Tongue (tissue), 2 donors: ENCODE data around the gene STX8. TPM values are rescaled to one million over a fixed set of nuclear protein-coding genes. Genes with fewer than 3 reads are reported as not detected.
A peak's percentile ranks its signal among the peaks of the same experiment; 100 is the strongest.

Source experiments
- DNase-seq: peaks from one replicate; pipeline ENCODE4 v3.0.0-alpha.2; 2015
- total RNA-seq: library from RNA; depleted of rRNA; stranded (reverse); fragments of >200 nt; gene quantifications from one replicate; pipeline ENCODE4 v1.2.3, GENCODE V29; 2014

Gene STX8
- total RNA-seq, 1 donor from 2014 or later = 75.2 TPM

DNA sequence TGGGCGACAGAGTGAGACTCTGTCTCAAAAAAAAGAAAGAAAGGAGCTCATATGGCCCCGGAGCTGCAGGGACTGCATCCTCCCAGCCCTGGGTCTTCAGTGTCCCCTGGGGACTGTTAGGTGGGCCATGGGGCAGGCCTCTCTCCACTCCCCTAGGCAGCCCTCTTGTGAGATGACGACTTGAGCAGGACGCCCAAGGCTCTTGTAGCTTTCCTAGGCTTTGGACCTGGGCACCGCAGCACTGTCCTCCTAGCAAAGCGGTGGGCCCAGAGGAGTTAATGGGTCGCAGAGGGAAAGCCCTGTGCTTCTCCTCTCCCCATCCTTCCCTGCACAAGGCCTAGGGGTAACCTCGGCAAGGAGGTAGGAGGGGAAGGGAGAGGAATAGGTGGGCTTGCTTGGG is 352.1 kb downstream of the STX8 start:
- no peak for DNase-seq

DNA sequence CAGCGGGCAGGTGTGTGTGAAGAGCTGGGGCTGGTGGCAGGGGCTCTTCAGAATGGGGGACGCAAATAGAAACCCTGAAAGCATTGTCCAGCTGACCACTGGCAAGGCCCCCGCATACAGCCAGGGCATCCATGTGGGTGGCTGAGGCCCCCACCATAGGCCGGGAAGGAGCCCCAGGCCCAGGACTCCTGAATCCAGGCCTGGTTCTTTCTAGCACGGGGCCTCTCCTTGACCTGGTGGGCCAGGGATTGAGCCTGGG is 353.8 kb downstream of the STX8 start:
- DNase-seq = no peak

GRCh38 chr17:9221147-9221921 is 354.3 kb downstream of the STX8 start:
- DNase-seq = no peak

DNA sequence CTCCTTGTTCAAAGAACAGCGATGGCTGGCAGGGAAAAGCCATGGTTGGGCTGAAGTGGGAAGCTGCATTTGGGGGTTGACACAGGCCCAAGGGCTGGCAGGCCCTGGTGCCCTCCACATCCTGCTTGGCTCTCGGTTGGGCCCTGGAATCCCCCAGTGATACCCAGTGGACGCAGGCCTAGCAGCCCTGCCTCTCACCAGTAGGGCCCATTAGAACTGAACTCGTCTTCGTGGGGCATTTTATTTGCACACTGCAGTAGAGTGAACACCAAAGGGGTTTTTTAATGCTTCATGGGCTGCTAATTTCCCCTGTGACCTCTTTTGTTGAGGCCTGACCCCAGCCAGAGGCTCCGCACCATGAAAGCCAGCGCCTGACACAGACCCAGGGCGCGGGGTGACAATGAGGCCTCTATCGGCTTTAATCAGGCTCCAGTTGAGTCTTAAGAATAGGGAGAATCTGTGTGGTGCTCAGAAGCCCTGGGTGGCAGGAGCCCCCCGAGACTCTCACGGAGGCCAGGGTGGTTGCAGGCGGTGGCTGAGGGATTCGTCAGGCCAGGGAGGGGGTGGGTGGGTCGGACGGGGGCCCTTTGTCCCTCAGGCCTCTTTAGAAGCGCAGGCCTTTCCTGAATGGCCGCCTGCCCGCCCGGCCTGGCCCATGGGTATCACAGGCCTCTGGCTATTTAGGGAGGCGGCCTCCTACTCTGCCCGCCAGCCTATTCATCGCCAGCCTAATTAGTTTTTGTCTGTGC is 355.0 kb downstream of the STX8 start:
- no peak for DNase-seq

DNA sequence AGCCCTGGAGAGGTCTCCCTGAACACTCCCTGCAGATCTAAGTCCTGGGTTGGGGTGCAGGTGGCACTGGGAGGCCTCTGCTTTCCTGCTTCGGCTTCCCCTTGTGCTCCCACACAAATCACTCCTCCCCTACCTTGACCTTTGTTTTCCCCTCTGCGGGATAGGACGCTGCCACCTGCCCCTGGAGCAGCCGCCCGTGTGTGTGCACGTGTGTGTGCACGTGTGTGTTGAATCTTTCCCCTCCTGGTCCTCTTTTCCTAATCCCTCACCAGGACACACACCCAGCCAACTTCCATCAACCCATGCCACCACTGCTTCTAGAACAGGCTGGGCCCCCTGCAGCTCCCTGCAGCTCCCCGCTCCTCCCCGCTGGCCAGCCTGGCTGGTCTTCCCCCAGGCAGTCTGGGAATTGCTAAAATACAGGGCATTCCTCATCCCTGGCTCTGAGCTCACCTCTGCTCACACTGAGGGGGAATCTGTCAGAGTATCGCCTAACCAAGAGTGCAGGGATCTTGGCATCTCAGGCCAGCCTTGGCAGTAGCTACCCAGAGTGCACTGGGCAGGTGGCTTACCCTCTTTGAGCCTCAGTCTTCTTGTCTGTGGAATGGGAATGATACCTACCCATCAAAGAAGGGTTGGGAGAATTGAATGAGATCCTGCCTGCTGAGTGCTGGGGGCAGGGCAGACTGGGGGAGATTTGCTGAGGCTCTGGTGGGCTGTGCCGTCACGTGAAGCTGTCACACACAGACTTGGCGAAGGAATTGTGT is 355.8 kb downstream of the STX8 start:
- DNase-seq = no peak

- DNase-seq = no peak
Observed at GRCh38 chr17:9218911-9219310, 356.7 kb downstream of the STX8 start.

DNA sequence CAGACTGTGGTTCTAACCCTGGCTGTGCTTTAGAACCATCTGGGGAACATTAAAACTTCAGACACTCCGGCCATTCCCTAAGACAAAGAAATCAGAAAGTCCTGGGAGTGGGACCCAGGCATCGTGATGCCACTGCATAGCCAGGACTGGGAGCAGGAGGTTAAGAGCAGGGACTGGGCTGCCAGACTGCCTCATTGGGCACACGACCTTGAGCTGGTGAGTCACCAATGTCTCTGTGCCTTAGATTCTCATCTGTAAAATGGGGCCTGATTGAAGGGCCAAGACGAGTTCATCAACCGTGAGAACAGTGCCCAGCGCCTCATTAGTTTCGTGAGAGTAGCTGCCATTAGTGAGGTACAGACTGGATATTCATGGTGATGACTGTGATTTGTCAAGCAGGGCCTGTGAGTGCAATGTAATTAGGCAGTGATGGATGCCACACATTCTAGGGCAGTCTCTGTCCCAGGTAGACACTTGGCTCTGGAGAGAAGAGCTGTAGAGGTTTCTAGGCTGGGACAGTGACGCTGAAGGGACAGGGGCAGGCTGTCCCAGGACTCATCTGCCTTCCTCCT is 357.5 kb downstream of the STX8 start:
- no peak for DNase-seq

- DNase-seq = peak; percentile 81
Observed at GRCh38 chr17:9217151-9218056, 358.2 kb downstream of the STX8 start.

- DNase-seq = no peak
Observed at GRCh38 chr17:9215465-9215864, 360.2 kb downstream of the STX8 start.

GRCh38 chr17:9213303-9213640 is 362.3 kb downstream of the STX8 start:
- no peak for DNase-seq

DNA sequence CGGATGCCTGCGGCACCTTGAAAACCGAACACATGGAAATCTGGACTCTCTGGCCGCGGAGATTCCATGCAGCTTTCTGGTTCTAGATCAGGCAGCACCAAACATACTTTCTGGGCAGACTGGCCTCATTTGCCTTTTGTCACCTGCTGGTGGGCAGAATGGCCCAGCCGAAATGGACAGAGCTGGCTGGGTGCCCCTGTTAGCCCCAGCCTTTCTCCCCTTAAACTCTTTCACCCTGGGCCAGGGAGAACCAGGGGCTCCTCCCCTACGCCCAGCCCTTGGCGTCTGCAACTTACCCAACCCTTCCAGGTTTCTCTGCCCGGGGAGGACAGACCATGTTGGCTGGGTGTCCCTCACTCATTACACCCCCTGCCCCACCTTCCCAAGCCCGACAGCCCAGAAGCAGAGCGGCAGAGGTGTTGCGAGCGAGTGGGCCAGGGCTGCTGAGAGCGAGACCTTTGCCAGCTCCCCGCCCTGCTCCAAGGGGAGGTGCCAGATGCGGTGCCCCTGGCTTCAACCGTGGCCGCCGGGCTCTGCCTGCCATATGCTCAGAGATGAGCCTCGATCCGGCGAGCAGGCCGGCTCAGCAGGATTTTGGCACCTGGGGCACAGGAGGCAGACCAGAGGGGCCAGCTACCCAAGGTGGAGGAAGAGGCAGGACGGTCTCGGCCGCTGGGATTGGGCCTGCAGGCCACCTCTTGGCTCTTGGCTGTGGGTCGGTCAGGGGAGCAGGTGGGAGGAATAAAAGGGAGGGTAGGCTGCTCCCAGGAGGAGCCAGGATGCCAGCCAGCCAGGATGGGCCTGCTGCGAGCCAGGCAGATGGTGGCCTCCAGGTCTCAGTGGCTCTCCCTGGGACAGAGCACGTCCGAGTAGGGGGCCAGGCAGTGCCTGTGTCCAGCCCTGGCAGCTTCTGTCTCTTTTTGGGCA is 363.0 kb downstream of the STX8 start:
- no peak for DNase-seq

DNA sequence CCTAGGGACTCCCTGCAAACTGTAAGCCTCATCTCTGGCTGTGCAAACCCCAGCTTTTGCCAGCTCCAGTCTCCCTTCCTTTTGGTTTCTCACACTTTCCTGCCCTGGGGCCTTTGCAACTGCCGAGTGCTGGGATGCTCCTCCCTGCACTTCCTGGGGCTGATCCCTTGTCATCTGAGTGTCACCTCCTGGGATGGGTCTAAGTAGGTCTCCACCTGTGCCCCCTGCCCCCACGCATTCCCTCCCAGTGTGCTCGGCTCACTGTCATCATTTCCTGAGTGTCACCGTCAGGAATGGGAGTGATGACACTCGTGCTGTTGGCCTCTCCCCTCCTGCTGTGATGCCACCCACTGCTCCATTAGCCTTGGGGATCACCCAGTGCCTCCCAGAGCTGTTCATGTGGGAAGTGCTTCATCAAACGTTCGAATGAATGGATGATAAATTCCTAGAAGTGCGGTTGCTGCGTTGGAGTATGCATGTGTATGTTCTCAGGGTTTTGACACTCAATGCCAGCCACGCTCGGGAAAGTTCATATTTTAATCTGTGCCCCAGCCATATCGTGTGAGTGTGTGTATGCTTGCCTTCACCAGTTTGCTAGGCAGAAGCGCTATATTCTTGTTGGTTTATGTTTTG is 364.4 kb downstream of the STX8 start:
- DNase-seq = peak; percentile 40

DNA sequence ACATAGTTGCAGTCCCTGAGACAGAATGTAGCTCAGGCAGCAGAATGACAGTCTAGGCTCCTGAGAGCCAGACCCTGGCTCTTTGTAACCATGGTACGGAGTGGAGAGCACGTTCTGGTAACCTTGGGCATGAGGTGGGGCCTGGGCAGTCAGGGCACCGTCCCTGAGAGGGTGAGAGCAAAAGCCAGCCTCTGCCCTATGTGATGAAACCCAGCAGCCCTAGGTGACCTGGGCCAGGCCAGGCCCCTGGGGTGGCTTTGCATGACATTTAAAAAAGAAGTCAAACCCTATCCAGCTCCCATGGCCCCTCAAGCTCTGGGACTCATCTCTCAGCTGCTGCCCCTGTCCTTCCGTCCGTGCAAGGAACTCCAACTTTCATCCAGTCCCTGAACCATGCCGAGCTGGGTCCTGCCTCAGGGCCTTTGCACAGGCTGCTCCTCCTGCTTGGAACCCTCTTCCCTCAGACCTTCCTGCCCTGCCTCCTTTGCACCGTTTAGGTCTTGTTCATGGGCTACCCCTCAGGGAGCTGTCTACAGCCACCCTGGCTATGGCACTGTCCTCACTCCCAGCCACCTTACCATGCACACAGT is 365.7 kb downstream of the STX8 start:
- no peak for DNase-seq

GRCh38 chr17:9209347-9209746 is 366.3 kb downstream of the STX8 start:
- DNase-seq = no peak

DNA sequence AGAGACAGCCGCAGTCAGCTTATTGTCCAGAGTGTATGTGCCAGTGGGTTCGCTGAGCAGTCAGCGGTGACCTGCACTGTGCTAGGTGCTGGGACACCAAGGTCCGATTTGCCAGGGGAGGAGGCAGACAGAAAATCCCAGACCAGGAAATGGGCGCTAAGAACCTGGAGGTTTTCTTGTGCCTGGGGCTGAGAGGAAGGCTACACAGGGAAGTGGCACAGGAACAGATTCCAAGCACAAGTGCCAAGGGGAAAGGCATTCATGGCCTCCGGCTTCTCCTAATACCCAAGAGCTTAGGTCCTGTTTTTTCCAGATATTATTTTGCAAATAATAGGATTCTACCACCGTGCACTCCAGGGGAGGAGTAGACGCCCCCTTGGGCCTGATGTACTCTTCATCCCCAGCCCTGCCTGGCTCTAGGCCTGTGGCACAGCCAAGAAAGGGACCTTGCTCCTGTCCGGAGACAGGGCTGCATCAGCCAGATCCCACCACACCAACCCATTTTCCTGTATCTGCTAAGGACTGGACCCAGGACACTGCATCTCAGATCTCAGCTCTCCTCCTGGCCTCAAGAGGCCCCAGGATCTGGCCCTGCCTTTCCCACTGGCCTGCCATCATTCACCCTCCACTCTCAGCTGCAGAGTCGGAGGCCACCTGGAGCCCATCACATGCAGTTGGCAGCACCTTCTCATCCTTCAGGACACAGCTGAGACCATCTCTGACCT is 367.1 kb downstream of the STX8 start:
- DNase-seq = no peak

DNA sequence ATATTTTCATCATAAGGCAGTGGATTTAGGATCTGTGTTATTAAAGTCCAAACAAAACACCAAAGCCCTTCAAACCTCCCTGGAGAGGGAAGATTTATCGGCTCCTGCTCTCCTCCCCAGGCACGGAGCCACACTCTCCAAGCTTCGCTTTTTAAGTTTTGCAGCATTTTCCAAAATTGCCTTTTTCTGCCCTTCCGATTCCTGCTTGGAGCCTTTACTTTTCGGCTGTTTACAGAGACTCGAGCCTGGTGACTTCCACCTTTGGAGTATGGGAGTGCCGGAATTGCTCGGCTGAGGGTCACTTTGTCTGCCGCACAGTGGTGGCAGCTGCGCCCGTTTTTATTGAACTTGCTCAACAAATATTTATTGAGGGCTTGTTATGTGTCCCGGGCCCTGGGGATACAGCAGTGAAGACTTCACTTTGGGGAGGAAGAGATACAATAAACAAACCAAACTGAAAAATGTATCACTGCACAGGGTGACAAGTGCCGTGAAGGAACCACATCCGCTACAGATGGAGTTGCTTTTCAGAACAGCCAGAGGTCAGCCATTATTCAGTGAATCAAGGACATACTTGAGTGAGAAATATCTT is 368.8 kb downstream of the STX8 start:
- no peak for DNase-seq

- no peak for DNase-seq
Observed at GRCh38 chr17:9206410-9206703, 369.3 kb downstream of the STX8 start.

GRCh38 chr17:9205520-9206409 is 369.9 kb downstream of the STX8 start:
- DNase-seq = no peak
